ENCODE data around the gene EPM2A.
"Not testable (repeated sequence)": the region's sequence is repeated elsewhere in the genome, so short reads cannot be mapped to it uniquely, and the experiment has no call there.

EPM2A gene

DNA sequence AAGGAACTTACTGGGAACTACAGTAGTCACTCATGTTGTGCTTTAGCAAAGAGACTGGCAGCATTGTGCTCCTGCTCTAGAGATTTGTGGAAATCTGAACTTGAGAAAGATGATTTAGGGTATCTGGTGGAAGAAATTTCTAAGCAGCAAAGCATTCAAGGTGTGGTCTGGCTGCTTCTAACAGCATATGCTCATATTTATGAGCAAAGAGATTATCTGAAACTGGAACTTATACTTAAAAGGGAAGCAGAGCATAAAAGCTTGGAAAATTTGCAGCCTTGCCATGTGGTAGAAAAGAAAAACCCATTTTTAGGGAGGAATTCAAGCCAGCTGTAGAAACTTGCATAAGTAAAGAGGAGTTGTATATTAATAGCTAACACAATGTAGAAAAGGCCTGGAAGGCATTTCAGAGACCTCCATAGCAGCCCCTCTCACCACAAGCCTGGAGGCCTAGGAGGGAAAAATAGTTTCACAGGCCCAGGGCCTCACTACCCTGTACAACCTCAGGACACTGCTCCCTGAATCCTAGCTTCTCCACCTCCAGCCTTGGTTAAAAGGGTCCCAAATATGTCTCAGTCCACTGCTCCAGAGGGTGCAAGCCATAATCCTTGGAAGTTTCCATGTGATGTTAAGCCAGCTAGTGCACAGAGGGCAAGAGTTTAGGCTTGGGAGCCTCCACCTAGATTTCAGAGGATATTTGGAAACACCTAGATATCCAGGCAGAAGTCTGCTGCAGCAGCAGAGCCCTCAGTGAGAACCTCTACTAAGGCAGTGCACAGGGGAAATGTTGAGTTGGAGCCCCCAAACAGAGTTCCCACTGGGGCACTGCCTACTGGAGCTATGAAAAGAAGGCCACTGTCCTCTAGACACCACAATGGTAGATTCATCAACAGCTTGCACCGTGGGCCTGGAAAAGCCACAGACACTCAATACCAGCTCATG is 6.6 kb downstream of the EPM2A start:
- no peak for DNase-seq

DNA sequence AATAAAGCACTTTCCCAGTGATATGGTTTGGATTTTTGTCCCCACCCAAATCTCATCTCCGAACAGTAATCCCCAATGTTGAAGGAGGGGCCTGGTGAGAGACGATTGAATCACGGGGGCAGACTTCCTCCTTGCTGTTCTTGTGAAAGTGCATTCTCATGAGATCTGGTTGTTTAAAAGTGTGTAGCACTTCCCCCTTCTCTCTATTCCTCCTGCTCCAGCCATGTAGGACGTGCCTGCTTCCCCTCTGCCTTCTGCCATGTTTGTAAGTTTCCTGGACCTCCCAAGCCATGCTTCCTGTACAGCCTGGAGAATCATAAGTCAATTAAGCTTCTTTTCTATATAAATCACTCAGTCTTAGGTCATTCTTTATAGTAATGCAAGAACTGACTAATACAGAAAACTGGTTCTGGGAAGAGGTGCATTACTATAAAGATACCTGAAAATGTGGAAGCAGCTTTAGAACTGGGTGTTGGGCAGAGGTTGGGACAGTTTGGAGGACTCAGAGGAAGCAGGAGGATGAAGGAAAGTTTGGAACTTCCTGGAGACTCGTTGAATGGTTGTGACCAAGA is 7.4 kb downstream of the EPM2A start:
- DNase-seq: no peak

DNA sequence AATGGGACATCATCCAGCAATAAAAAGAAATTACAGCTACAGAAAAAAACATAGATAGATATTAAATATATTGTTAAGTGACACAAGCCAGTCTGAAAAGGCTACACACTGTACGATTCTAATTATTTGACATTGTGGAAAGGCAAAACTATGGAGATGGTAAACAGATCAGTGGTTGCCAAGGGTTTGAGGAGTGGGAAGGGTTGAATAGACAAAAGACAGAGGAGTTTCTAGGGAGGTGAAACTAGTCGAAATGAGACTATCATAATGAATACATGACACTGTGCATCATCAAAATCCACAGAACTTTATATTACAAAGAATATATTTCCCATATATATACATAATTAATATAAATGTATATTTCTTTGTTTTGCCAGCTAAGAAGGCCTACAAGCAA is 9.8 kb downstream of the EPM2A start:
- no peak for DNase-seq

DNA sequence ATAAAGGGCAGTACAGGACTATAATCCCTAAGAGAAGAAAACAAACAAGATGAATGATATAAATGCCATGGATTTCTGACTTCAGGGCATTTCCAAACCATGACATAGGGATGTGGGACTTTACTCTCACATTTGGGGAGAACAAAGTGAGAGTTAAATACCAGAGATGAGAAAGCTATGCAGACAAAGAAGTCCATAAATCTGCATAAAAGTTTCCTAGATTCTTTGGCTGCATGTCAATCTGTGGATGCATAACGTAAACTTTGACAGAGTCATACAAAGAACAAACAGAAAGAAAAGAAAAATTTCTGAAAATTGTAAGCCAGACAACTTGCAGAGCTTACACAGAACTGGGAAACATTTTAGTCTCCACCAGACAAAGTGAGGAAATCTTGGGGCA is 11.7 kb downstream of the EPM2A start:
- no peak for DNase-seq

DNA sequence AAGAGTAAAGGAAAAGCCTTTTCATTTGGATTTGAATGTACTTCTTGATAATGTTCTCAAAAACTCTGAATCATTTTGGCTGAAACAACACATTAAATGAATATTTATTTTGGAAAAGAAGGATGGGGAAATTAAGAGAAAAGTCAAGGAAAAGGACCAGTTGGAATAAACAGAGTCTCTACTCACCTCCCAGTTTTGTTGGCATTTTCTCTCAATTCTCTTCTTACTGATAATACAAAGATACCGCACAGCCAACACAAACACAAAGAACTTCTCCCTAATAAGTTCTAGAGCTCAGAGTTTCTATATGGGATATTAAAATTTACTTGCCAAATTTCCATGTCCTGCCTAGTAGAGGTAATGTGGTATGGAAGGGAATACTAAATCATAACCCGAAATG is 13.1 kb downstream of the EPM2A start:
- DNase-seq: no peak

DNA sequence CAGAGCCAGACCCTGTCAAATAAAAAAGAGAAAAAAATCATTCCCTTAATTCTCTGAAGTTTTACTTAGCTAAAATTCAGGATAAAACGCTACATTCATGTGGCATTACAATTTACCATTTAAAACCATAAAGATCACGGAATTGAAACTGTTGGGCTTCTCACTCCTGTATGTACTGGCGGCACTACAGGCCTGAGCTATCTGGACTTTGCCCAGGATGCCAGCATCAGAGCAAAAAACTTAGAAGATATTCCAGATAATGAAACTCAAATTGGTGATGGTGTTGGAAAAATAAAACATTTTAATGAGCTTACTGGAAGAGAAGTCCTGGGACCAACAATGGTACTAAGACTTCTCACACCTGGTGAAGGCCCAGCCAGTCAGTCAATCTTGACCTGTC is 14.2 kb downstream of the EPM2A start:
- no peak for DNase-seq

DNA sequence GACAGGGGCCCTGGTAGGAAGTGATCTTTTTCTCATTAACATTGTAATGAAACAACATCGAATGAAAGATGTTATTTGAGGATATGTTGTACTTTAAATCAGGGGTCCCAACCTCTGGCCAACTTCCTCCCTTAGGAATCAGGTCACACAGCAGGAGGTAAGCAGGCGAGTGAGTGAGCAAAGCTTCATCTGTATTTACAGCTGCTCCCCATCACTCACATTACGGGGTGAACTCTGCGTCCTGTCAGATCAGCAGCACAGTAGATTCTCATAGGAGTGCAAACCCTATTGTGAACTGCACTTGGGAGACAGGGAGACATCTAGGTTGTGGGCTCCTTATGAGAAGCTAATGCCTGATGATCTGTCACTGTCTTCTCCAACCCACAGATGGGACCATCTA is 19.9 kb downstream of the EPM2A start:
- no peak for DNase-seq

DNA sequence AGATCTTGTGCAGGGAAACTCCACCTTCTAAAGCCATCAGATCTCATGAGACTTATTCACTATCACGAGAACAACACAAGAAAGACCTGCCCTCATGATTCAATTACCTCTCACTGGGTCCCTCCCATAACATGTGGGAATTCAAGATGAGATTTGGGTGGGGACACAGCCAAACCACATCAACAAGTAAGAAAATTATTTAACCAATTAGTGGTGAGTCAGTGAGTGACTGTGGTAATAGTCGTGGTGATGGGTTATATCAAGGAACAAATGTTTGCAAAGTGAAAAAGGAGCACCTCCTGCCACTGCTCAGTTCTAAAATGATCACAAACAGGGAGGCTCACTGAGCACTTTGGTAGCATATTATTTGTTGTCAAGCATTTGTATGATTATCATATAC is 20.6 kb downstream of the EPM2A start:
- DNase-seq: no peak

DNA sequence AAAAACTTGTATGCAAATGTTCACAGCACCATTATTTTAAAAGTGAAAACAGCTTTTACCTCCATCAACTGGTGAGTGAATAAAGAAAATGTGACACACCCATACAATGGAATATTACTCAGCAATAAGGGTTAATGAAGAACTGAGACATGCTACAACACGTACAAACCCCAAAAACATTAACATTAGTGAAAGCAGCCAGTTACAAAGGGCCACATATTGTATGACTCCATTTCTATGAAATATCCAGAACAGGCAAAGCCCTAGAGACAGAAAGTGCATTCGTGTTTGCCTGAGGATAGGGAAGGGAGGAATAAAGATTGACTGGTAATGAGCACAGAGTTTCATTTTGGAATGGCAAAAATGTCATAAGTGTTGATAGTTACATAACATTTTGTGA is 21.5 kb downstream of the EPM2A start:
- DNase-seq: no peak

DNA sequence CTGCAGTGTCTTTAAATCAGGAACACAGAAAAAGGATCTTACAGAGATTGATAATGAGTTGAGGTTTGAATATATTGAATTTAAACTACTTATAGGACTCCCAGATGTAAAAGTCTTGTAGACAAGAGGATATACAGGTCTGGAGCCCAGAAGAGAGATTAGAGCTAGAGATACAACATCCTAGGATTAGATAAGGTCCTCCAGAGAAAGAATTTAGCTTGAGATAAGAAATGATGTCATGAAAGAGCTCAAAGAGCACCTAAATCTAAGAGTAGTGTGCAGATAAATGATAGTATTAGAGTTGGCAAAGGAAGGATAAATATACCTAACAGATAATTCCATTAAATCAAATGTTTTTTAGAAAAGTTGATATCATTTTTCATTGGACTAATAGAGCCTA is 23.9 kb downstream of the EPM2A start:
- no peak for DNase-seq

DNA sequence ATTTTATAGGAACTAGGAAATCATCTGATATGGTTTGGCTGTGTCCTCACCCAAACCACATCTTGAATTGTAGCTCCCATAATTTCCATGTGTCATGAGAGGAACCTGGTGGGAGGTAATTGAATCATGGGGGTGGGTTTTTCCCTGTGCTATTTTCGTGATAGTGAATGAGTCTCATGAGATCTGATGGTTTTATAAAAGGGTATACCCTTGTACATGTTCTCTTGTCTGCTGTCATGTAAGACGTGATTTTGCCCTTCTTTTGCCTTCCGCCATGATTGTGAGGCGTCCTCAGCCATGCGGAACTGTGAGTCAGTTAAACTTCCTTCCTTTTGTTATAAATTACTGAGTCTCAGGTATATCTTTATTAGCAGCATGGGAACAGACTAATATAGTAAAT is 27.9 kb downstream of the EPM2A start:
- DNase-seq: no peak

DNA sequence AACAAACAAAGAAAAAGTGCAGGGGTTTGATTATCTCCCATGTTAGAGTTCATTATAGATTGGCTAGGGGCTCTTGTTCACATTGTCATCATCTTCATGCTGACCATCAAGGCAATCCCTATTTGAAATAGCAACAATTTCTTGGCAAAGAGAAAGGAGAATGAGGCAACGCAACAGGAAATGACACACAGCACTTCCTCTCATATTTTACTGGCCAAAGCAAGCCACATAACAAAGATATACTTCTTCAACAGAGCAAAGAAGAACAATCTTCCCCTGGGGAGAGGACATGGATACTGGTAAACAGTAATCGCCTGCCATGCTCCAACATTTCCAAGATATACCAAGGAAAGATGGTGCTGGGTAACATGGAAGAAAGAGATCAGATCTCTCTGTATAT is 29.8 kb downstream of the EPM2A start:
- no peak for DNase-seq

DNA sequence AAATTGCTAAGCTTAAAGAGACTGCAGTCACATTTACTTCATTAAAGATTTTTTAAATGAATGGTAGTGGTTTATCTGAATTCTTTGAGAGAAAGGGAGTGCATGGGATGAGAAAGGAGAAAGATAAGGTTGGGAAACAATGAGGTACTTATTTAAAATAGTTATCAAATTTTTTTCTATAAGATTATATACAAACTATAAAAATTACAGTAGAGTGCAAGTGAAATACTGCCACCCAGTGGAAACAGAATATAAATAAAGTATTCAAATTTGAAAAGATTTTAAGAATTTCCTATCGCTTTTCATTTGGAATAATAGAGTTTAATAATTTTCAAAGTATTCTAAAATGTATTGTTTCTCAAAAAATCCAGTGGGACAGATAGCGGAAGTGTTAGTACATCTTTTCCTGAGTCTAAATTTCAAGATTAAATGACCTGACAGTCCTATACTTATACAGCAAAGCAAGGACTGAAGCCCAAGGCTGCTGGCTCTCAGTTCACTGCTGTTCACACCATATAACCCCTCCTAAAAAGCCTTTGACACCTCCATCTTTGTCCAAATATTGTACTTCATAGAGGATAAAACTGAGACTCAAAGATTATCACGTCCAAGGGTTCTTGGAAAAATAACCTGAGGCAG is 31.1 kb downstream of the EPM2A start:
- no peak for DNase-seq

DNA sequence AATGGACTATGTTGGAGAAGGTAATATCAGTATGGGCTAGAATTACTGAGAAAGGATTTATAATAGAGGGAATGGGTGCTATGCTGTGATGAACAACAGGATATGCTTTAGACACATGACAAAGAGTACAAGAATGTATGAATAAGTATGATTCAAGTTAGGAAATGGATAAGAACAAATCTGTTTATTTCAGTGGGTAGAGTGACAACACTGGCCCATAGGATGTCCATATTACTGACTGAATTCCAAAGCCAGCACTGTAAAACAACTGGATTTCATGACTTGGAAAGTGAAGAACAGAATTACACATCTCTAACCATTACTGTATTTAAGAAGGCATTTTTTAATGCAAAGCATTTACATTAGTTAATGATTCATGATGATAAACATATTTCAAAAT is 35.9 kb downstream of the EPM2A start:
- DNase-seq: no peak

DNA sequence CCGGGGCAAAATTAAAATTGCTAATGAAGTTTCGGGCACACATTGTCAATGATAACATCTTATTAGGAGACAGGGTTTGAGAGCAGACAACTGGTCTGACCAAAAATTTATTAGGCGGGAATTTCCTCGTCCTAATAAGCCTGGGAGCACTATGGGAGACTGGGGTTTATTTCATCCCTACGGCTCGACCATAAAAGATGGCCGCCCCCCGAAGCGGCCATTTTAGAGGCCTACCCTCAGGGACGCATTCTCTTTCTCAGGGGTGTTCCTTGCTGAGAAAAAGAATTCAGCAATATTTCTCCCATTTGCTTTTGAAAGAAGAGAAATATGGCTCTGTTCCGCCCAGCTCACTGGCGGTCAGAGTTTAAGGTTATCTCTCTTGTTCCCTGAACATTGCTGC is 37.9 kb downstream of the EPM2A start:
- DNase-seq: not testable (repeated sequence)

DNA sequence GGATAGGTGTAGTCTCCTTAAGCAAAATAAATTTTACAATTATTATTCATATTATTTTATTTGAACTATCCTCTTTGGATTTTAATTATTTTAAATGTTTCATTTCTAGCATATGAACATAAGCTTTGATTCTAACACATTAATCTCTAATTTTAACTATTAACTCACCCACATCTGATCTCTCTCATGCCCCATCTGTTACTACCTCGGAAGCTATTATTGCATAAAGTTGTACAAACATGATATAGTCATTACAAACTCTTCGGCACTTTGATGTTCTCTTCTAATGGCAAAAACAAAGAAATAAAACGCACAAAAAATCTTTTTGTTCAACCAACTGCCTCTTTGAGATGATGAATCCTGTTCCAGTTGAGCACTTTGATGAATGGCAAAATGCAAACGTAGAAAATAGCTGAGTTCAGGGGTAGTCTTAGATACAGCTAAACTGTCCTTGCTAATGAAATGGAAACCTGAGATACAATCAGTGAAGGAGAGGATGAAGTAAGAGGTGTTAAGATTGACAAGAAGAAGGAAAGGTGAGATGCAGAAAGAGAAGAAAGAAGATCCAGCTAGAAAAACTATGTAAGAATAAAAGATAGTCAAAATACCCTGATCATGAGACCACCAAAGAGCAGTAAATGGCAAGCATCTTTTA is 41.1 kb downstream of the EPM2A start:
- DNase-seq: no peak

DNA sequence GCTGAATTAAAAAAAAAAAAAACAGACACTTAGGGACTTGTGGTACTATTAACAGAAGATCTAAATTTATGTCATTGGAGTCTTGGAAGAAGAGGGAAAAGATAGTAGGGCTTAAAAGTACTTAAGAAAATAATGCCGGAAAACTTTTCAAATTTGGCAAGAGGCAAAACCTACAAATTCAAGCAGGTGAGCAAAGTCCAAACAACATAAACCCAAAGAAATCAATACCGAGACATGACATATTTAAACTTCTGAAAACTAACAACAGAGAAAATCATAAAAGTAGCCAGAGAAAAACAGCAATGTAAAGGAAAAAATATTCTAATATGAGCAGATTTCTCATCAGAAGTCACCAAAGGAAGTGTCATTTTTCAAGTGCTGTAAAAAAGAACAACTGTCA is 44.4 kb downstream of the EPM2A start:
- DNase-seq: no peak

DNA sequence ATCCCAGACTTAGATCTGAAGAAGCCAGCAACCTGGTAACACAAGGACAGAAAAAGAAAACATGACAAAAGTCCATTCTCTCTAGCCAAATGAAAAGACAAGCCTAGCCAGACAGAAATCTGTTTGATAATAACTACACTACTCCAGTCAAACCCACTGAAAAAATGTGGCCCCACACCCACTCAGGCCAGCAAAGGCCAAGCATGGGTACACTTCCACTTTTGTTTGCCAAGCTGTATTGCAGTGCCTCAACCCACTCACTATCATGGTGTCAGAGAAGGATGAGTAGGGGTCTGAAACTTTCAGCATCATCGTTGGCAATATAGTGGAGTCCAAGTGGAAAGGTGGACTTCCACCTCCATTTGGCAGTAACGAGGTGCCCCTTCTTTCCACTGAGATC is 45.8 kb downstream of the EPM2A start:
- DNase-seq: no peak

DNA sequence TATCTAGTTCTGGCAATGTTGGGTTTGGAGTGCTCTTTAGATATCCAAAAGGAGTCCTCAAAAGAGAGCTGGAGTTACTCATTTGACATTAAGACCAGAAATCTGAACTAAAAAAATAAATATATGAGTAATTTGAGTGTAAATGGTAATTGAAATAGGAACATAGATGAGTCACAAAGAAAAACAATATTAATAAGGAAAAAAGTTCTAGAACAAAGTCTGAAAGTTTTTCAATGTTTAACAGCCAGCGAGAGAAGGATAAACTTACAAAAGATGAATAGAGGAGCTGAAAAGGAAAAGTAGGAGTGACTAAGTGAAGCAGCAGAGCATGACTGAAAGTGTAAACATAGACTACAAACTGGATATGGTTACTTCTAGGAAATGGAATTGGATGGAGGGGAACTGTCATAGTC is 46.8 kb downstream of the EPM2A start:
- DNase-seq: no peak

DNA sequence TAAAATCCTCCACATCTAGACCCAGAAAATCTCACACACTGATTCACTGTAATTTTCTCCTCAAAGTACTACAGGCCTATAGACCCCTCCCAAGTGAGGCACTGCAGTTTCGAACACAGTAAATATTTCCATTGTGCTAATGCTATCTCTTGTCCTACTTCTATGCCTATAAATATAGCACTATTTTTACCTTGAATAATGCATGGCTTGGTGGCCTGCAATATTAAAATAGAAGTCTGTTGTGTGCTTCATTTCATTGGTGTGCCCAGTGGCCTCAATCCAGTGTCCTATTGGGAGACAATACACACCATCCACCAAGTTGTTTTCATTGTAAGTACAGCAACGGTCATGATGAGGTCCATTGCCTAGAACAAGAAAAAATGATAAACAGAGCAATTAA is 49.4 kb downstream of the EPM2A start:
- no peak for DNase-seq

DNA sequence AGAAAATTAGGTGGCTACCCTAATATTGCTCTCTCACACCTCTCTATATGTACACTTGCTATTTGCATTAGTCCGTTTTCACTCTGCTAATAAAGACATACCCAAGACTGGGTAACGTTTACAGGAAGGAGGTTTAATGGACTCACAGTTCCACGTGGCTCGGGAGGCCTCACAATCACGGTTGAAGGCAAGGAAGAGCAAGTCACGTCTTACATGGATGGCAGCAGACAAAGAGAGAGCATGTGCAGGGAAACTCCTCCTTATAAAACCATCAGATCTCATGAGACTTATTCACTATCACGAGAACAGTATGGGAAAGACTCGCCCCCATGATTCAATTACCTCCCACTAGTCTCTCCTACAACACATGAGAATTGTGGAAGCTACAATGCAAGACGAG is 53.4 kb downstream of the EPM2A start:
- DNase-seq: no peak

DNA sequence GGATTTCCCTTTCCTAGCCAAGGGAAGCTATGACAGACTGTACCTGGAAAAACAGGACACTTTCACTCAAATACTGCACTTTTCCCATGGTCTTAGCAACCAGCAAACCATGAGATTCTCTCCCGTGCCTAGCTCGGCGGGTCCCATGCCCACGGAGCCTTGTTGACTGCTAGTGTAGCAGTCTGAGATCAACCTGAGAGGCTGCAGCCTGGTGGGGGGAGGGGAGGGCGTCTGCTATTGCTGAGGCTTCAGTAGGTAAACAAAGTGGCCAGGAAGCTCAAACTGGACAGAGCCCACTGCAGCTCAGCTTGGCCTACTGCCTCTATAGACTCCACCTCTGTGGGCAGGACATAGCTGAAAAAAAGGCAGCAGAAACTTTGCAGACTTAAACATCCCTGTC is 61.8 kb downstream of the EPM2A start:
- DNase-seq: no peak

DNA sequence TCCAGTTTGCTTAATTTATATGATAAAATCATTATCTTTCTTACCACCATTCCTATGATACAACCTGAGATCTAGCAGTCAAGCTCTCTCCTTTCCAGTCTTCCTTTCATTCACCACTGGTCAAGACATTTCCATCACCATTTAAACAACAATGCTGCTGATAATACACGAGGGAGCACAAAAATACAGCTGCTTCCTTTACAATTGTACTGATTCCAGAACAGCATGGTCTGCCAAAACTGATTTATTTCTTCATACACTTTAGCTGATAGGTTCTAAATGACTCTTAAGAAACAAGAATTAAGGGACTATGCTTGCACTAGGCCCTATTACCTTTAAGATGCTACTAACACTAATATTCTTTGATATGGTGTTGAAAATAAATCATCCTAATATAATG is 65.0 kb downstream of the EPM2A start:
- DNase-seq: no peak

DNA sequence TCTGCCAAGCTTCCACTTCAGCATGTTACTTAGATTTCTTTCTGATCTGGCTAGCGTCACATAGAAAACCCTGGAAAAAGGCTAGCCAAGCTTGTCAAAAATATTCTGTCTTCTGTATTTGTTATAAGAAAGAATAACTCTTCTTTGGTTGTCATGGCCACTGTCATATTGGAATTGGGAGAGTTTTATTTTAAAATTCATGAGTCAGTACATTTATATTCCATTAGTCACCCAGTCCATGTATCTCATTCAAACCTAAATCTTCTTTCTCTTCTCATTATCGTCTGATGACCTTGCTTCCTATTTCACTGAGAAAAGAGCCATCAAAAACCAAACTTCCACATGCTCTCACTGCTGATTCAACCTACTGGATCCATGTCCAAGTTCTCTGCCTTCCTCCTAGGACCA is 65.7 kb downstream of the EPM2A start:
- DNase-seq: no peak

All from cortex of kidney (tissue), 1 donor.